Skin epidermis (tissue), 12 donors: ENCODE results near the gene SH3GLB2.
A peak's percentile ranks its signal among the peaks of the same experiment; 100 is the strongest.

Experiments
- H3K27ac ChIP-seq, 21 experiments: fragments of 200-600 bp; sonication (generic) in 11 of 21; one replicate each; pipeline ENCODE4 v1.5.0; 2020; ENCODE audit warnings: mild to moderate bottlenecking in 3 of 21, inconsistent platforms in 2 of 21, moderate library complexity in 2 of 21
- H3K4me3 ChIP-seq, 7 experiments: fragments of 200-600 bp; sonication (generic) in 2 of 7; one replicate each; pipeline ENCODE4 v1.5.0; 2020; ENCODE audit warnings: inconsistent platforms in 2 of 7, mild to moderate bottlenecking in 2 of 7, moderate library complexity in 1 of 7

Gene SH3GLB2

GRCh38 chr9:129028192-129028966 is at the start of gene SH3GLB2:
SH3GLB2 (minus strand) TSS chr9:129028331; CDS start chr9:129028154, 177 bp downstream.
- H3K4me3 ChIP-seq: peak within 1 kb of the TSS; percentile 51 to 84 (median 70)
- peak within 1 kb of the TSS; percentile 4 to 88 (median 80) for H3K27ac ChIP-seq

GRCh38 chr9:129077236-129077635 is 49.1 kb upstream of the SH3GLB2 start:
- H3K27ac ChIP-seq: no peak overlapping the region

GRCh38 chr9:129076640-129077037 is 48.5 kb upstream of the SH3GLB2 start:
- Histone ChIP-seq H3K4me3 (no peak overlapping the region), H3K27ac (no peak overlapping the region)

More at GRCh38 chr9:129077236-129077635, 49.1 kb upstream of the SH3GLB2 start:
- no peak overlapping the region for H3K4me3 ChIP-seq

- no peak overlapping the region for H3K4me3 ChIP-seq
- no peak overlapping the region for H3K27ac ChIP-seq
Observed at GRCh38 chr9:129075996-129076639, 48.0 kb upstream of the SH3GLB2 start.

- Histone ChIP-seq H3K4me3 (no peak overlapping the region), H3K27ac (peak overlapping the region in 1 of 21 experiments; percentile 3)
Observed at GRCh38 chr9:129074106-129074505, 46.0 kb upstream of the SH3GLB2 start.

- Histone ChIP-seq H3K4me3 (no peak overlapping the region), H3K27ac (no peak overlapping the region)
Observed at GRCh38 chr9:129073404-129073803, 45.3 kb upstream of the SH3GLB2 start.

GRCh38 chr9:129072171-129072570 is 44.0 kb upstream of the SH3GLB2 start:
- H3K4me3 ChIP-seq: no peak overlapping the region
- no peak overlapping the region for H3K27ac ChIP-seq

- no peak overlapping the region for H3K4me3 ChIP-seq
- H3K27ac ChIP-seq: peak overlapping the region in 1 of 21 experiments; percentile 29
Observed at GRCh38 chr9:129071526-129072126, 43.5 kb upstream of the SH3GLB2 start.

- peak overlapping the region in 1 of 21 experiments; percentile 29 for H3K27ac ChIP-seq
Observed at GRCh38 chr9:129070696-129071525, 42.8 kb upstream of the SH3GLB2 start.

GRCh38 chr9:129069862-129070641 is 41.9 kb upstream of the SH3GLB2 start:
- peak overlapping the region in 3 of 21 experiments; percentile 14 to 54 (median 32) for H3K27ac ChIP-seq
- no peak overlapping the region for H3K4me3 ChIP-seq

More at GRCh38 chr9:129070696-129071525, 42.8 kb upstream of the SH3GLB2 start:
- H3K4me3 ChIP-seq: no peak overlapping the region

- Histone ChIP-seq H3K27ac (peak overlapping the region in 11 of 21 experiments; percentile 1 to 78 (median 54)), H3K4me3 (no peak overlapping the region)
Observed at GRCh38 chr9:129068990-129069861, 41.1 kb upstream of the SH3GLB2 start.

- peak overlapping the region in 4 of 21 experiments; percentile 29 to 78 (median 74) for H3K27ac ChIP-seq
- H3K4me3 ChIP-seq: no peak overlapping the region
Observed at GRCh38 chr9:129068110-129068509, 40.0 kb upstream of the SH3GLB2 start.

- Histone ChIP-seq H3K4me3 (no peak overlapping the region), H3K27ac (no peak overlapping the region)
Observed at GRCh38 chr9:129064499-129064908, 36.4 kb upstream of the SH3GLB2 start.

GRCh38 chr9:129063061-129063460 is 34.9 kb upstream of the SH3GLB2 start:
- H3K4me3 ChIP-seq: no peak overlapping the region
- no peak overlapping the region for H3K27ac ChIP-seq

- H3K4me3 ChIP-seq: no peak overlapping the region
Observed at GRCh38 chr9:129060991-129061390, 32.9 kb upstream of the SH3GLB2 start.

GRCh38 chr9:129059796-129060785 is 32.0 kb upstream of the SH3GLB2 start:
- H3K27ac ChIP-seq: no peak overlapping the region
- H3K4me3 ChIP-seq: no peak overlapping the region

More at GRCh38 chr9:129060991-129061390, 32.9 kb upstream of the SH3GLB2 start:
- no peak overlapping the region for H3K27ac ChIP-seq
